ENCODE results near the gene PPP6R3. TPM values are rescaled to one million over a fixed set of nuclear protein-coding genes. Genes with fewer than 3 reads are reported as not detected.

Gene PPP6R3
- total RNA-seq, 3 donors from 2014 or later = 126 to 129 (median 128) TPM

DNA sequence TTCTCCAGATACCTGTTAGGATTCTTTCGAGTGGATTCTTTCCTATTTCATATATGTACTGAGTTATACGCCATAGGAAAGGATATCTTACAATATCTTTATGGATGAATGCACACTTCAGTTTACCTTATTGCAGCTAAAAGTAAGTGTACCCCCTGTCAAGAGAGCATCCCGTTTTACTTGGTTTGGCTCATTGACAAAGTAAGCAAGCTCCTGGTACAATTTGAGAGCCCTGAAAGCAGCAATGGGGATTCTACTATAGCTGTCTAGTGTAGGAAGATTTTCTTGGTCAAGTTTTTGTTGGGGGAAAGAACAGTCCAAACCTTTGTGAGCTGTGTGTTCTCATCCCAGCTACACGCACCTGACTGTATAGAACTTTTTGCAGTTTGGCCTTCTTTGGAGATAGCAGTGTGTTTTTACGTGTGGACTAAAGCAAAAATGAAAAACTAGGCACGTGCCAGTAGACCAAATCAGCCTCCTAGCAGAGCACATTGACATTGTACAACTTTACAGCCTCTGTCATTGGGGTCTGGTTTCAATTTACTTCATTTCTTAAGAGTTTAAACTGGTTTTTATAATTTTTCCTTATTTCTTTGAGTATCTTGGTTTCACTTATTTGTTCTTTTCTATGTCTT lies 44.0 kb downstream of the PPP6R3 start:
- Mint-ChIP-seq H3K4me1 (ENCODE audit: low read depth) (peaks cover 79% of the 10 kb centered on the region), H3K4me3 (no peak overlapping the region), H3K9me3 (no peaks in the 10 kb centered on the region), H3K27me3 (ENCODE audit: low read depth) (no peaks in the 10 kb centered on the region), H3K36me3 (ENCODE audit: insufficient read depth) (peaks cover 6% of the 10 kb centered on the region)
- DNase-seq (no peak), ATAC-seq (no peak)

DNA sequence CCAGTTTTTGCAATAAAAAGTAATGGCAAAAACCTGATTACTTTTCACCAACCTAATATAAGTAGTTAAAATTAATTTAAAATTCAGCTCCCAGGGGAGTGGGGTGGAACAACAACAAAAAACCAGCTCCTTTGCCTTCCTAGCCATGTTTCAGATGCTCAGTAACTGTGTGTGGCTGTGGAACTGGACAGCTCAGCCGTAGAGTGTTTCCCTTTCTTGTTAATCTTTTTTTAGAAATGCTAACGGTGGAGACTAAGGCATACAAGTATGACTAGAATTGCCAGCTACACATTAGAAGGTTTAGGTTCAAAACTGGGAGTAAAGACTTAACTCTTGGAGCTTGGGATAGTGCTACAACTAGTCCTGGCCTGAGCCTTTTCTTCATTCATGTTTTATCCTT lies 45.0 kb downstream of the PPP6R3 start:
- DNase-seq (no peak), ATAC-seq (no peak)
- Mint-ChIP-seq H3K4me3 (no peak overlapping the region), H3K36me3 (ENCODE audit: insufficient read depth) (peaks cover 9% of the 10 kb centered on the region), H3K27me3 (ENCODE audit: low read depth) (no peaks in the 10 kb centered on the region), H3K4me1 (ENCODE audit: low read depth) (peaks cover 78% of the 10 kb centered on the region), H3K9me3 (no peaks in the 10 kb centered on the region)

DNA sequence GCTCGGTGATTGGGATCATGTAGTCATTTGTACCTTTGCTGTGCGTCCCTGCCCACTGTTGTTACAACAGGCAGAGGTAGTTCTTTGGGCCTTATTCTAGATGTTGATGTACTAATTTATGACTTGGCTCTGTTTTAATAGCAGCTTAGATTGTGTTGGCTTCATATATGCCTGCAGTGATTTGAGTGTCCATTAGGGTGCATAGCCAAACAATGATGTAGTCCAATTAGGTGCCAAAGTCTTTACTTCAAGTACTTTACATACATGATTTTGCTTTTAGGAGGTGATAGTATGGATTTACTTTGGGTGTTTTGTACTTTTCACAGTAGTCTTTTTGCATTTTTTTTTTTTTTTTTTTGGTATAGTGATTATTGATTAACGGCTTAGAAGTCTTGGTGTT lies 46.4 kb downstream of the PPP6R3 start:
- Mint-ChIP-seq H3K4me3 (no peak overlapping the region), H3K9me3 (no peaks in the 10 kb centered on the region), H3K4me1 (ENCODE audit: low read depth) (peaks cover 74% of the 10 kb centered on the region), H3K27me3 (ENCODE audit: low read depth) (no peaks in the 10 kb centered on the region), H3K36me3 (ENCODE audit: insufficient read depth) (peaks cover 11% of the 10 kb centered on the region)
- ATAC-seq (no peak), DNase-seq (no peak)

- Mint-ChIP-seq H3K9me3 (no peaks in the 10 kb centered on the region), H3K27me3 (ENCODE audit: low read depth) (no peaks in the 10 kb centered on the region), H3K36me3 (ENCODE audit: insufficient read depth) (peaks cover 15% of the 10 kb centered on the region), H3K4me3 (no peak overlapping the region), H3K4me1 (ENCODE audit: low read depth) (peaks cover 72% of the 10 kb centered on the region)
- no peak for ATAC-seq
- DNase-seq = no peak
Observed at GRCh38 chr11:68508425-68508824, 47.9 kb downstream of the PPP6R3 start.

GRCh38 chr11:68509066-68509465 lies 48.5 kb downstream of the PPP6R3 start:
- no peak for DNase-seq
- Mint-ChIP-seq H3K36me3 (ENCODE audit: insufficient read depth) (peaks cover 19% of the 10 kb centered on the region), H3K9me3 (no peaks in the 10 kb centered on the region), H3K27me3 (ENCODE audit: low read depth) (no peaks in the 10 kb centered on the region), H3K4me1 (ENCODE audit: low read depth) (peaks cover 70% of the 10 kb centered on the region), H3K4me3 (no peak overlapping the region)
- ATAC-seq = no peak

DNA sequence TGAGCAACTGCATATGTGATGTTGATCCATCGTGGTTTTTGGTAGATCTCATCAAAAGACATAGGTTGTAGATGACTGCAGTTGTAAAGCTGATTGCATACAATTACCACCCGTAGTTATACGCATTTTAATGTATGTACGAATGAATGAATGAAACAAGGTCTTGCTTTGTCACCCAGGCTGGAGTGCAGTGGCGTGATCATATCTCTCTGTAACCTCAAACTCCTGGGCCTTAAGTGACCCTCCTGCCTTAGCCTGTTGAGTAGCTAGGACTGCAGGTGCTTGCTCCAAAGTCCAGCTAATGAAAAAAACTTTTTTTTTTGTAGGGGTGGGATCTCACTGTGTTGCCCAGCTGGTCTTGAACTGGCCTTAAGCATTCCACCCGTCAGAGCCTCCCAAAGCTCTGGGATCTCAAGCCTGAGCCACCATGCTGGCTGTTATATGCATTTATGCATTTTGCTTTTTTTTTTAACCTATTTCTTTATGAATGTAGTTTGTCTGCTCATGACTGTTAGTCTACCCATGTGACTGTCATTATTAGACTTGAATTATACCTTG lies 53.5 kb downstream of the PPP6R3 start:
- DNase-seq = no peak
- Mint-ChIP-seq H3K36me3 (ENCODE audit: insufficient read depth) (peaks cover 40% of the 10 kb centered on the region), H3K9me3 (no peaks in the 10 kb centered on the region), H3K4me1 (ENCODE audit: low read depth) (peaks cover 51% of the 10 kb centered on the region), H3K27me3 (ENCODE audit: low read depth) (no peaks in the 10 kb centered on the region), H3K4me3 (no peak overlapping the region)
- ATAC-seq = no peak

DNA sequence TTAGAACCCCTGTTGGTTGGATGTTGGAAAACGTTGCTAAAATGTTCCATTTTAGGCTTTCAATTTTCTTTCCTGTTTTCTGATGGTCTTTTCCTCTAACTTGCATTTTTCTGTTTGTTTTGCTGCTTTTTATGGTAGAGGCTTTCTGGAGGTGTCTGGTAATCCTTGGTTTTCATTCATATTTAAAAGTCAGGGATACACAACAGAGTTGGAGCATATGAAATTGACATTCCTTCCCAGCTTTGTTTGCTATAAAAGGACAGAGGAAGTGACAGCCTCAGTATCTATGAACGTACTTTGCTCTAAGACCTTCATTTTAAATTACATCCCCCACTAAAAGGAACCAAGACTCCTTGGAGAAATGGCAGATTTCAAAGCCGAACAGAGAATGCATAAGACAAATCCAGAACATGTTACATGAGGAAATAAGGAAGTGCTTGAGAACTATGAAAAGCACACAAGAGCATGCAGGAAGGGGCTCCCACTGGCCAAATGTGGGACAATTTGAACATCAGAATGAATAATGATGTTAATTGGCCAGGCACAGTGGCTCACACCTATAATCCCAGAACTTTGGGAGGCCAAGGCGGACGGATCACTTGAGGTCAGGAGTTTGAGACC lies 56.7 kb downstream of the PPP6R3 start:
- H3K27me3 Mint-ChIP-seq (ENCODE audit: low read depth) = no peaks in the 10 kb centered on the region
- ATAC-seq (no peak), DNase-seq (no peak)
- H3K4me1 Mint-ChIP-seq (ENCODE audit: low read depth) = peaks cover 45% of the 10 kb centered on the region
- H3K36me3 Mint-ChIP-seq (ENCODE audit: insufficient read depth) = peaks cover 52% of the 10 kb centered on the region
- no peak overlapping the region for H3K4me3 Mint-ChIP-seq
- no peaks in the 10 kb centered on the region for H3K9me3 Mint-ChIP-seq

DNA sequence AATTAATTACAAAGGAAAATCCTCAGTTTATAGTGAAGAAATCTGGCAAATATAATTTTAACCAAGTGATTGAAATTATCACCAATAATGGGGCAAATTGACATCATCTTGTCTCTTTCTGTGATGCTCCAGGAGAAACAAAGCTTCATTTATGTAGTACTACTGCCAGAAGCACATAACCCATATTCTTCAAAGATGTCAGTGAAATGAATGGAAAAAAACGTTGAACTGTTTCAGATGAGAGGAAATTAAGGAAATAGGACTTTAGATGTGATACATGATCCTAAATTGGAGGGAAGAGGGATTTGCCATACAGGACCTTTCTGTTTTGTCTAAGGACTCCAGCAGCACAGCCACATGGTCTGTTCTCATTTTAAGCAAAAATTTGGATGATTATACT lies 57.6 kb downstream of the PPP6R3 start:
- H3K4me1 Mint-ChIP-seq (ENCODE audit: low read depth) = peaks cover 46% of the 10 kb centered on the region
- DNase-seq = no peak
- H3K9me3 Mint-ChIP-seq = no peaks in the 10 kb centered on the region
- H3K4me3 Mint-ChIP-seq = no peak overlapping the region
- peaks cover 57% of the 10 kb centered on the region for H3K36me3 Mint-ChIP-seq (ENCODE audit: insufficient read depth)
- no peak for ATAC-seq
- no peaks in the 10 kb centered on the region for H3K27me3 Mint-ChIP-seq (ENCODE audit: low read depth)

DNA sequence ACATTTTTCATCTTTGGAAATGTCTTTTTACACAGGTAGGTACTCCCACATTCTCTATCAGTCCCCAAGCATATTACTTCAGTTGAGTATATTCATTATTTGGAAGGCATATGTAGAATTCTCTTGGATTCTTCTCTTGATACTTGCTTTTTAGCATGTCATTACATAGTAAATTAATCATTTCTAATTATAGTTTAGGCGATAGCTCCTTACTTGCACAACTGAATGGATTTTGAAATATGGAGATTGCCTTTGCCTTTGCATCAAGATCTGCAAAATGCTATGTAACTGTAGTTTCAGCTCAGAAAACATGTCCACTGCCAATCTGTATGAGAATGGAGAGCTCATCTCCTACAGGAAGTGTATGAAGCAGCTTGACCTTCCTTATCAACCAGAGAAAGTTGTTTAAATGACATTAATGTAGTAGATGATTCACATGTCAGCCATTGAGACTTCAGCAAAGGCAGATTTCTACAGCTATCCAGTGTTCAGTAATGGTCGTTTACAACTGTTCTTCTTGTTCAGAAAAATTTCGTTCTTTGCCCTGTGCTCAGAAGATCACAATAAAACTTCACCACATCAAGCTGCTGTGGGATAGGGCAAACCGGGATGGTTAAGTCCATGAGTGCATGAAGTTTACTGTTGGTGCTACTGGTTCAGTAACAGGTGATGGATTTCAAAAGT lies 61.6 kb downstream of the PPP6R3 start:
- no peaks in the 10 kb centered on the region for H3K9me3 Mint-ChIP-seq
- H3K36me3 Mint-ChIP-seq (ENCODE audit: insufficient read depth) = peaks cover 68% of the 10 kb centered on the region
- ATAC-seq (no peak), DNase-seq (no peak)
- no peaks in the 10 kb centered on the region for H3K27me3 Mint-ChIP-seq (ENCODE audit: low read depth)
- peaks cover 65% of the 10 kb centered on the region for H3K4me1 Mint-ChIP-seq (ENCODE audit: low read depth)
- no peak overlapping the region for H3K4me3 Mint-ChIP-seq

GRCh38 chr11:68523033-68523432 lies 62.5 kb downstream of the PPP6R3 start:
- H3K4me1 Mint-ChIP-seq (ENCODE audit: low read depth) = peaks cover 68% of the 10 kb centered on the region
- peaks cover 72% of the 10 kb centered on the region for H3K36me3 Mint-ChIP-seq (ENCODE audit: insufficient read depth)
- ATAC-seq (no peak), DNase-seq (no peak)
- no peaks in the 10 kb centered on the region for H3K27me3 Mint-ChIP-seq (ENCODE audit: low read depth)
- H3K4me3 Mint-ChIP-seq = no peak overlapping the region
- H3K9me3 Mint-ChIP-seq = no peaks in the 10 kb centered on the region

DNA sequence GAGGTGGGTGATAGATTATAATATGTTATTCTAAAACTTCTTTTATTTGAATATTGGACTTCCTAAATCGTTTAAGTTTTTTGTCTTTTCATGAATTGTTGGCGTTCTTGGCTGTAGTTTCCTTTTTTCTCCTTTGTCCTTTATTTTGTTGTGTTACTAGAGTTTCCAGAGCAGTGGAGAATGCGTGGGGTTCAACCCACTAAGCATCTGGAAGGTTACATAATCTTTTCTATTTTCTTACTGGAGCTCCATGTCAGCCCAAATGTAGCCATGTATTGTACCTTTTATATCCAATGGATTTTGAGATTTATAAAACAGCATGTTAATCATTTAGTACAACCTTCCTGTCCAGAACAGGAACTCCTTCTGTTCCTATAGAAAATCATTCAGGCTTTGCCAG lies 63.2 kb downstream of the PPP6R3 start:
- no peaks in the 10 kb centered on the region for H3K27me3 Mint-ChIP-seq (ENCODE audit: low read depth)
- H3K4me3 Mint-ChIP-seq = no peak overlapping the region
- ATAC-seq = no peak
- no peaks in the 10 kb centered on the region for H3K9me3 Mint-ChIP-seq
- peaks cover 74% of the 10 kb centered on the region for H3K36me3 Mint-ChIP-seq (ENCODE audit: insufficient read depth)
- no peak for DNase-seq
- H3K4me1 Mint-ChIP-seq (ENCODE audit: low read depth) = peaks cover 73% of the 10 kb centered on the region

DNA sequence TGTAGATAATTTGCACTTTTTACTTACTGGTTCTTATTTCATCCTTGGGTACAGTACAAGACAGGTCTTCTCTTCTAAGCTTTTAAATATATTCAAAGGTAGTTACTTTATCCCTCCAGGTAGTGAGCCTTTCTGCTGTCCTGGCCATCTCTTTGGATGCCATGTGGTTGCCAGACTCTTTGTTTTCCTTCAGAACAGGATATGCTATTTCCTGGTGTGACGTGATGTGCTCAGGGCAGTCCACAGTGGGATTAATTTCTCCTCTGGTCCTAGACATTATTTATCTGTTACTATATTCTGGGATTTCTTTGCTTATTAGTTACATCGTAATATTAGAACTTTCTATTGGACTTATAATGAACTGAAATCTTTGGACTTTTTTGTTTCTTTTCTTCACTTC lies 63.7 kb downstream of the PPP6R3 start:
- Mint-ChIP-seq H3K36me3 (ENCODE audit: insufficient read depth) (peaks cover 74% of the 10 kb centered on the region), H3K27me3 (ENCODE audit: low read depth) (no peaks in the 10 kb centered on the region), H3K4me1 (ENCODE audit: low read depth) (peaks cover 75% of the 10 kb centered on the region), H3K4me3 (no peak overlapping the region), H3K9me3 (no peaks in the 10 kb centered on the region)
- ATAC-seq = no peak
- no peak for DNase-seq

DNA sequence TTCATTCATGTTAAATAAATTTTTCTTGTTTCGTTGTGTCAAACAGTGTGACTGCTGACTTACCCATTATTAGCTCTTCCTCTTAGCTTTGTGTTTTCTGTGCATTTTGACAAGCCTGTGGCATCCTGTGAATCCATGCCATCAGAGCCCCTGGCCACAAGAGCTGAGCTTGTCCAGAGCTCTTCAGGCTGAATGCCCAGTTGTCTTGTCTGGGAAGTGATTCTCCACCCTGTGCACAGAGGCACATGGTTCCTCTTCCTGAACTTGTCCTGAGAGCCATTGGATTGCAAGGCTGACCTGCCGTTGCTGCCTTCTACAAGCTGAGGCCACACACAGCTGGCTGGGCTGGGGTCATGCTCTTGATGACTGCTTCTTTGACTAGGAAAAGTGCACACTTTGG lies 64.1 kb downstream of the PPP6R3 start:
- H3K36me3 Mint-ChIP-seq (ENCODE audit: insufficient read depth) = peaks cover 77% of the 10 kb centered on the region
- no peak for DNase-seq
- no peak overlapping the region for H3K4me3 Mint-ChIP-seq
- no peak for ATAC-seq
- no peaks in the 10 kb centered on the region for H3K9me3 Mint-ChIP-seq
- H3K27me3 Mint-ChIP-seq (ENCODE audit: low read depth) = no peaks in the 10 kb centered on the region
- H3K4me1 Mint-ChIP-seq (ENCODE audit: low read depth) = peaks cover 78% of the 10 kb centered on the region

- Mint-ChIP-seq H3K36me3 (ENCODE audit: insufficient read depth) (peaks cover 79% of the 10 kb centered on the region), H3K4me1 (ENCODE audit: low read depth) (peaks cover 84% of the 10 kb centered on the region)
Observed at GRCh38 chr11:68525336-68525735, 64.8 kb downstream of the PPP6R3 start.

GRCh38 chr11:68525930-68526329 lies 65.4 kb downstream of the PPP6R3 start:
- peaks cover 88% of the 10 kb centered on the region for H3K4me1 Mint-ChIP-seq (ENCODE audit: low read depth)
- peaks cover 73% of the 10 kb centered on the region for H3K36me3 Mint-ChIP-seq (ENCODE audit: insufficient read depth)
- DNase-seq (no peak), ATAC-seq (no peak)
- no peak overlapping the region for H3K4me3 Mint-ChIP-seq
- H3K9me3 Mint-ChIP-seq = no peaks in the 10 kb centered on the region
- no peaks in the 10 kb centered on the region for H3K27me3 Mint-ChIP-seq (ENCODE audit: low read depth)

More at GRCh38 chr11:68525336-68525735, 64.8 kb downstream of the PPP6R3 start:
- Mint-ChIP-seq H3K4me3 (no peak overlapping the region), H3K27me3 (ENCODE audit: low read depth) (no peaks in the 10 kb centered on the region), H3K9me3 (no peaks in the 10 kb centered on the region)
- no peak for ATAC-seq
- no peak for DNase-seq

All from activated T-cell treated with anti-CD3 and anti-CD28 coated beads, Interleukin-2, amount 50 U/mL, for 4 hours (primary cell).